ENCODE measurements around the gene NDST3.

Gene NDST3

GRCh38 chr4:118155516-118155915 lies 121.2 kb downstream of the NDST3 start:
- TF ChIP-seq EZH2phosphoT487 (IDR thresholded peaks at IDR 0.05; ENCODE audit: borderline replicate concordance, low read length) (no peak), CTCF (IDR thresholded peaks at IDR 0.05; ENCODE audit: low read depth, low read length, poor library complexity, severe bottlenecking) (no peak)
- no peak overlapping the region for H3K4me2 ChIP-seq (ENCODE audit: low read length)
- no peaks in the 10 kb centered on the region for H3K9me2 ChIP-seq (replicated peaks; ENCODE audit: control insufficient read depth, low read length)
- no peak overlapping the region for H3K4me3 ChIP-seq (ENCODE audit: low read length)
- H3K36me3 ChIP-seq (ENCODE audit: control insufficient read depth, low read length), result no peaks in the 10 kb centered on the region
- no peaks in the 10 kb centered on the region for H3K4me1 ChIP-seq (ENCODE audit: control insufficient read depth, low read length)
- H3K79me2 ChIP-seq (ENCODE audit: control insufficient read depth, low read length), result no peaks in the 10 kb centered on the region
- H3K9me3 ChIP-seq (ENCODE audit: control insufficient read depth, insufficient read depth, low read length), result no peaks in the 10 kb centered on the region
- no peaks in the 10 kb centered on the region for H3F3A ChIP-seq (ENCODE audit: control insufficient read depth, insufficient read depth)
- H3K27ac ChIP-seq (ENCODE audit: low read depth, low read length), result no peak overlapping the region
- no peaks in the 10 kb centered on the region for H4K20me1 ChIP-seq (ENCODE audit: control insufficient read depth, insufficient read depth, low read depth, low read length)
- no peaks in the 10 kb centered on the region for H3K27me3 ChIP-seq (ENCODE audit: control insufficient read depth, low read length)

GRCh38 chr4:118158763-118159375 lies 124.6 kb downstream of the NDST3 start:
- no peaks in the 10 kb centered on the region for H3K4me1 ChIP-seq (ENCODE audit: control insufficient read depth, low read length)
- no peaks in the 10 kb centered on the region for H3K79me2 ChIP-seq (ENCODE audit: control insufficient read depth, low read length)
- no peaks in the 10 kb centered on the region for H3K9me2 ChIP-seq (replicated peaks; ENCODE audit: control insufficient read depth, low read length)
- no peaks in the 10 kb centered on the region for H3K36me3 ChIP-seq (ENCODE audit: control insufficient read depth, low read length)
- no peak overlapping the region for H3K4me2 ChIP-seq (ENCODE audit: low read length)
- no peaks in the 10 kb centered on the region for H3F3A ChIP-seq (ENCODE audit: control insufficient read depth, insufficient read depth)
- H3K4me3 ChIP-seq (ENCODE audit: low read length), result no peak overlapping the region
- no peaks in the 10 kb centered on the region for H3K27me3 ChIP-seq (ENCODE audit: control insufficient read depth, low read length)
- H3K27ac ChIP-seq (ENCODE audit: low read depth, low read length), result no peak overlapping the region
- H4K20me1 ChIP-seq (ENCODE audit: control insufficient read depth, insufficient read depth, low read depth, low read length), result no peaks in the 10 kb centered on the region
- no peak for TF ChIP-seq CTCF (IDR thresholded peaks at IDR 0.05; ENCODE audit: low read depth, low read length, poor library complexity, severe bottlenecking)
- no peak for TF ChIP-seq EZH2phosphoT487 (IDR thresholded peaks at IDR 0.05; ENCODE audit: borderline replicate concordance, low read length)
- no peaks in the 10 kb centered on the region for H3K9me3 ChIP-seq (ENCODE audit: control insufficient read depth, insufficient read depth, low read length)

- no peaks in the 10 kb centered on the region for H3F3A ChIP-seq (ENCODE audit: control insufficient read depth, insufficient read depth)
- no peak overlapping the region for H3K4me2 ChIP-seq (ENCODE audit: low read length)
- H3K9me3 ChIP-seq (ENCODE audit: control insufficient read depth, insufficient read depth, low read length), result no peaks in the 10 kb centered on the region
- no peaks in the 10 kb centered on the region for H3K9me2 ChIP-seq (replicated peaks; ENCODE audit: control insufficient read depth, low read length)
- H3K27me3 ChIP-seq (ENCODE audit: control insufficient read depth, low read length), result no peaks in the 10 kb centered on the region
- H3K27ac ChIP-seq (ENCODE audit: low read depth, low read length), result no peak overlapping the region
- no peaks in the 10 kb centered on the region for H3K79me2 ChIP-seq (ENCODE audit: control insufficient read depth, low read length)
- no peak overlapping the region for H3K4me3 ChIP-seq (ENCODE audit: low read length)
- H3K36me3 ChIP-seq (ENCODE audit: control insufficient read depth, low read length), result no peaks in the 10 kb centered on the region
- H3K4me1 ChIP-seq (ENCODE audit: control insufficient read depth, low read length), result no peaks in the 10 kb centered on the region
- no peaks in the 10 kb centered on the region for H4K20me1 ChIP-seq (ENCODE audit: control insufficient read depth, insufficient read depth, low read depth, low read length)
- TF ChIP-seq CTCF (IDR thresholded peaks at IDR 0.05; ENCODE audit: low read depth, low read length, poor library complexity, severe bottlenecking) (no peak), EZH2phosphoT487 (IDR thresholded peaks at IDR 0.05; ENCODE audit: borderline replicate concordance, low read length) (no peak)
Measured at GRCh38 chr4:118167306-118167705, 133.0 kb downstream of the NDST3 start.
